Daoy (cell line): Measurements from ENCODE around the gene KLHL34. TPM values are rescaled to one million over a fixed set of nuclear protein-coding genes. Genes with fewer than 3 reads are reported as not detected.

Source experiments
- DNase-seq: peaks from one replicate; pipeline ENCODE4 v3.0.0-alpha.2; 2015; ENCODE audit warnings: low read depth
- total RNA-seq: library from RNA; depleted of rRNA; stranded (reverse); fragments of >200 nt; shearing (Covaris generic); gene quantifications from 2 replicates; pipeline ENCODE4 v1.2.3, GENCODE V29; 2014; rRNA removed

Gene KLHL34
- total RNA-seq, 1 experiment from 2014 or later = not detected

- DNase-seq = no peak
These were observed 2.1 kb downstream of the KLHL34 start for GRCh38 chrX:21655901-21656586.

DNA sequence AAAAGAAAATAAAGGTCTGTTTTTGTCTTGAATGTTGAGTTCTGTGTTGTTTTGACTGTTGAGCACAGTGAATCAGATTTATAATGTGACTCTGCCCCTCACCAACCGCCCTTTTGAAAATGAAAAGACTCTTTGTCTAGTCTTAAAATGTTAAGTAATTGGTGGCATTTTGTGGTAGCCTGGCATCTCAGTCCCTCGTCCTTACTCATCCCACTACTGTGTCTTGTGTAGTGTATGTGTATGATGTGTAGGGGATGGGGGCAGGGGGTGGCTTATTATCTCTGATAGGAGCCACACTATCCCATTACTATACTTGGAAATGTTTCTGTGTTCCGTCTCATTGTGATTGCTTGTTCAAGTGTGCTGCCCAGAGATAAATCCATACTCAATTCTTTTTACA, 12.2 kb downstream of the KLHL34 start:
- DNase-seq = no peak

- DNase-seq = no peak
These were observed 12.7 kb downstream of the KLHL34 start for GRCh38 chrX:21645431-21645830.

- no peak for DNase-seq
These were observed 18.4 kb downstream of the KLHL34 start for GRCh38 chrX:21639775-21640174.

DNA sequence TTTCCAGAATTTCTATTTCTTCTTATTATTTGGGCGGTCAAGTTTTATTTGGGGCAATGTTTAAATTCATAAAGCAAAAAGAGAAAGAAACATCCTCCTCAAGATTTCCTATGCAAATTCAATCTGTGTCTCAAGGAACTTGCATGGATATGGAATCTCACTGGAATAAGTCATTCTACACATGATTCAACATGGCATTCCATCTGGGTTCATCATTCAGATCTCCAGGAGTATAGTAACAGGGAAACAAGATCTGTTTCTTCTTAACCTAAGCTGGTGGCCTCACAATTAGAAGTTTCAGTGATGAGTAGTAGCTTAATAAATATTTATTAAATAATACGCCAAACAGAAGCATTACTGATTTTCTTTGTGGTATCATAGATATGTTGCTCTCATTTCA, 19.8 kb downstream of the KLHL34 start:
- DNase-seq = no peak

GRCh38 chrX:21632027-21632426, 26.1 kb downstream of the KLHL34 start:
- no peak for DNase-seq

GRCh38 chrX:21623778-21624501, 34.2 kb downstream of the KLHL34 start:
- no peak for DNase-seq

GRCh38 chrX:21620234-21620633, 37.9 kb downstream of the KLHL34 start:
- no peak for DNase-seq

DNA sequence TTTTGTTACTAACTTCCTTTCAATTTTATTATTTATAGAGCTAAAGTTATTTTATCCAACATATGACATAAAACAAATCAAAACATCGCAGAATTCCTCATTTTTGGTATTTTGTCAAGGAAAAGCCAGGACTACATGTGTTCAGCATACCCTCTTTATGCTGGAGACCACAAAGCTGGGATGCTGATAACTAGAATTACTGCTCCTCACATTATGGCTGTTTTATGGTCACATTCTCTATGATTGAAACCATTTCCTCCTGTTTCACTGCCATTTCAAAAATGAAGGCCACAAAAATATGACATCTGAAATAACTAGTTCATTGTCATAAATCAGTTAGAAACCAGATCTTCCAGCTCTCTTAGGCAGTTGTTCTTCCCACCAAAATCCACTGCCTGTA, 41.7 kb downstream of the KLHL34 start:
- no peak for DNase-seq

- DNase-seq = no peak
These were observed 46.0 kb downstream of the KLHL34 start for GRCh38 chrX:21612154-21612553.

GRCh38 chrX:21610168-21610567, 48.0 kb downstream of the KLHL34 start:
- no peak for DNase-seq

GRCh38 chrX:21606002-21606401, 52.1 kb downstream of the KLHL34 start:
- DNase-seq = no peak

Other genes starting within 250 kb of the KLHL34 start
- gene SMPX, start 99.8 kb upstream of the KLHL34 start, total RNA-seq = not detected in 2 replicates
- 5.2 and 5.5 TPM in 2 replicates for gene MBTPS2, start 181.3 kb upstream of the KLHL34 start, total RNA-seq
- gene YY2, start 197.7 kb upstream of the KLHL34 start, total RNA-seq = 0.03 and 0.11 TPM in 2 replicates